Pulmonary artery endothelial cell (primary cell): ENCODE data around the gene FOXP1. TPM values are rescaled to one million over a fixed set of nuclear protein-coding genes. Genes with fewer than 3 reads are reported as not detected.
A peak's percentile ranks its signal among the peaks of the same experiment; 100 is the strongest.

Experiments
- DNase-seq: peaks from one replicate; pipeline ENCODE4 v3.0.0-alpha.2; 2011; ENCODE audit warnings: low read depth, low spot score
- total RNA-seq: library from RNA; depleted of rRNA; stranded (reverse); fragments of >200 nt; gene quantifications from 2 replicates; pipeline ENCODE4 v1.2.3, GENCODE V29; 2014

FOXP1 gene
- total RNA-seq, 1 donor from 2014 or later, result 48.2 TPM

DNA sequence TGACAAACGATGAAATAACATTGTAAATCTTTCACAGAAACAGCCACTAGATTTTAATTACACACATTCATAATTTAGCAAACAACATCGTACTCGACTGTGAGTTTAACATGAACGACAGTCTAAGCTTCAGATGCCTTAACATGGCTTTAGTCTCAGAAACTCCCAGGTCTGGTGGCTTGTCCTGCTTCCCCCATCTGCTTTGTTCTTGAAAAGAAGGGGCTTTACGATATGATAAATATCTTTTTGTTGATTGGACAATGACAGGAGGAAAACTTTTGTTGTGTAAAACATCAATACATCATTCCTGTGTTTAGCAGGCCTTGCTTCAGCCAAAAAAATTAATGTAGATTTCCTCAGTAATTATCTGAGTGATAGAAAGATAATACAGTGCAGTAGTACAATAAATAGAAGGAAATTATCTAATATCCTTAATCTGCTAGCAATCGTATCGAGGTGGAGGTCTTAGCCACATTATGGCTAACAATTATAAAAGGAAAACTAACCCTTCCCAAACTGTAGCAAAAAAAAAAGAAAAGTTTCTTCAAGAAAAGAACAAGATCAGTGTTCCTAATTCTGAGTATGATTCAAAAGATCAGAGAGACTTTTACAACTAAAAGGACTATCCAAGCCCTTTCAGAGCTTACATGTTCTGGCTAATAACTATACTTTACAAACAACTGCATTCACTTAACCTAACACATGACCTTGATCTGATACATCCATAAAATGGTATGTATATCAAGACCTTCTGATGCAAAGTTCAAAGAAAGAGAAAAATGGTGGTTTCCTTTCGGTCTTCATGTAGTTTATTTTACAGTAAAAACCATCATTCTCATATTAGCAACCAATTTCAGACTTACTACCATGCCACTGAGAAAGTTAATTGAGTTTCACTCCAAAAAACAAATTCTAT is 535.7 kb downstream of the FOXP1 start:
- no peak for DNase-seq

DNA sequence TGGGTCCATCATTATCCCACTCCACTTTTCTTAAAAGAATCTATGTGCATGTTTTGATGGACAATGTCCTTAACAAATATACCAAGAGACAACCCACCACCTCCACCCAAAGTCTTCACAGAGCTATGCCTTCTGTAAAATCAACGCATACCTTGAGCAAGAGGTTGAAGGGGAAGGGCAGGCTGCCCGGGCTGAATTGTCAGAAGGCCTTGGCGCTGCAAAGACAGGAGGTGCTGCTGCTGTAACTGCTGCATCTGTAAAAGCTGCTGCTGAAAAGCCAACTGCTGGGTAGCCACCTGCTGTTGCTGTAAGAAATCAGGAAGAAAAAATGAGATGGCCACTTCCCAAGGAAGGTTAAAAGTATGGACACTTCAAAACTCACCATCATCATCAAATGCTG is 536.7 kb downstream of the FOXP1 start:
- no peak for DNase-seq

DNA sequence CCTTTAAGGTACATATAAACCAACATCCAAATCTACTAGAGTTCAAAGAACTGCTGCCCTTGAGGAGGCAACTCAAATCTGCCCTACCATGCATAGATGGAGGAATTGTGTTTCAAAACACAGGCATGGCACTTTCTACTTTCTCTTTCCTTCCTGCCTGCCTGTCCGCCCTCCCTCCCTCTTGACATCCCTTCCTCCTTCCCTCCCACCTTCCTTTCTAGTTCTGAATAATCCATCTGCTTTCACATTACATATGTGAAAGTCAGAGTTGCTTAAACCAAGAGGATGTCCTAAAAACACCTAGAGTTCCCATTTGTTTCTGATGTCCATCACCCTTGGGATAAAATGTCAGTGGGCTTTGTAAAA is 537.6 kb downstream of the FOXP1 start:
- no peak for DNase-seq

DNA sequence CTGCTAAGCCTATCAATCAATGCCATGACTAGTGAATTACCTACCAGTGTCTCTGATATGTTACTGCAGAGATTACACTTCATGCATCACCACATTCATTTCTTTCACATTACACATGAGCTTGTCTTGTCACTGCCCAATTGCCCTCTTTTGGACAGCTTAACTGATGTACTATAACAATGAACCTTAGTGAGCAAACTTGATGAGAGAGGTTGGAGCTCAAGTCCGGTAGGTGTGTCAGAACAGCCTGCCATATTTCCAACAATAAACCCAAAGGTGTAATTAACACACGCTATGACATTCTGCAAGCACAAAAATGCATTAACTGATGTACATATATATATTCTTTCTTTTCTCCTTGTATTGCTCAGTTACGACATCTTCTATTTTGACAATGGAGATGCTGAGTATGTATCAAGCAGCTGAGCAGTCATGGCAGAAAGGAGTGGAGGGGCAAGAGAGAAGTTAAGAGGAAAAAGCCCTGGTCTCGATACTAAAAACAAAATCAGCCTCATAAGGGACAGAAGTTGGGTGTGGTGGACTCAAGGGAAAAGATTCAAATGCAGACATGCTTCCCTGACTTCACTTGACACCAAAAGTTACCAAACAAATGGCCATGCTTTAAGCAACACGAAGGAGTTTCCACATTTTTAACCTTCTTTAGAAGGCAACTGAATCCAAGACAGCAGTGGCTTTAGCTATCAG is 538.2 kb downstream of the FOXP1 start:
- DNase-seq, result no peak

DNA sequence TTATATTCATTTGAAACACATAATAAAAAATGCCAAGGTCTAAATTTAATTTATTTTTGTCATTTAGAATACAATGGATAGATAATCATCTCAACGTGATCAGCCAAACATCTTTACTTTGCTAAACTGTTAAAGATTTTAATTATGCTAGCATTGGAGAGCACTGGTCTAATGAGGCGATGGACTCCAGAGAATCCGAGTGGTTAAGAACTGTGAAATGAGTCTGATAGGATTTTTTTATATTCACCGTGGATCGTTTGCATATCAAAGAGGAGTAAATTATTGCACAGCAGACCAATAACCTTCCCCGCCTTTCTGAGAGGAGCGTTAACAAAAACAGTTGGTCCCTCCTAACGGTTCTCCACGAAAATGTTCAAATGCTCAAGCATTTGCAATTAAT is 540.8 kb downstream of the FOXP1 start:
- no peak for DNase-seq

DNA sequence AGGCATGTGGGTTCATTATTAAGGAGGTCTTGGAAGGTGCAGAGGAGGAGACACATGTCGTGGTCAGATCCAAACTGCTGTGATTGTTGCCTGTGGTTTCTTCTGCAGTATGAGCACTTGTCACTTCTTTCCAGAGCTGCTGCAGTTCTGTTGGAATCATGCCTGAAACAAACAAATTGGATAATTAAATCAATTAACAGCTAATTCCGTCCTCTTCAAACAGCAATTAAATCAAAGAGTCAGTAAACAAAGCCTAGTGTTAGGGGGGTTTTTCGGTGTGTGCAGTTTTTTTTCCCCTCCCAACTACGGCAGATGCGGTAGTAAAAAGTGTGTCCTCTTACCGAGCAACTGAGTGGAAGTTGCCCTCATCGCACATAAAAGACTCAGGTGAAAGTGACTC is 542.2 kb downstream of the FOXP1 start:
- no peak for DNase-seq

DNA sequence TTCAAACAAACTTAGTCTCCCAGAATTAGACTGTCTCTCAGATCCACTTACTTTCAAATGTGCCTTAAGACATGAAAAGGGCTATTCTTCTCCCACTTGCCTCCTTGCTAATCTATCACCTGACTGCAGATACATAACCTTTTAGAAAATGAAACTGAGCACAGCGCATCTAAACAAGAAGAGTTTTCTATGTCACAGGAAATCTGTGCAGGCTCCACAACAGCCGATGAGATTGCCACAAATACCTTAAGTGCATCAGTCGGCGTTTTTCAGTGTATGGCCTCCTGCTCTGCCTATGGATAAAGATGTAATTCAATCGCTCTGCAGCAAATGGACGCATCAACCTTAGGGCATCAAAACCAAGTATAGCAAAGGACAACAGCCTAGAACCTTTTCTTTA is 544.2 kb downstream of the FOXP1 start:
- DNase-seq, result no peak

DNA sequence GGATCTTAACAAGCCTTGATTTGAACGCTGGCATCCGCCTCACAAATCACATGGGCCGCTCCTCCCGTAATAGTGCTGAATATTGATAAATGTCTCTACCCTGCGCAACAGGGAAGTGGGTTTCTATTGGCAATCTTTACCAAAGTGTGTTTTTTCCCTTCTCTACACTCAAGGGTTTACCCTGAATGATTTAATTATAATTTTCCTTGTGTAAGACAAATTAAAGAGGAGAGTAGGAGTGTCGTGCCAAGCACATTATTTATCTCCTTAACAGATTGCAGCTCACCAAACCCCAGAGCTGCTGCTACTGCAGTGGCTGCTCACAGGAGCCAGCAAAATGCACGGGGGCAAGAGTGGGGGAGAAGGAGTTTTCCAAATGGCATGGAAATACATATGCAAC is 545.8 kb downstream of the FOXP1 start:
- no peak for DNase-seq

DNA sequence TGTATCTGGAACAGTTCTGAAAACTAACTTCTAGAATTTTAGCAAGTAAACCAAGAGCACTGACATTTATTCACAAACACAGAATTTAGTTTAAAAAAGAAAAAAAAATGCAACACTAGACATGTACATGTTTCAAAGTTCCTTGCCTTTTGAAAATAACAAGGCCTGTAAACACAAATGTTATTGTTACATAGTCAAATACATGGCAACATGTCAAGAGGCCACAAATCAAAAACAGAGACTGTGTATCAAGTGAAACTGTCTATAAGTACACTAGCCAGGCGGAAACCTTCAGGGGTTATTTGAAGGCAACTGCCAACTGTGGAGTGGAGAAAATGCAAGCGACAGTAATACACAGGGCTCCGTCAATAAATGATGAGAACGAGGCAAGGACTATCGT is 547.6 kb downstream of the FOXP1 start:
- DNase-seq, result no peak

DNA sequence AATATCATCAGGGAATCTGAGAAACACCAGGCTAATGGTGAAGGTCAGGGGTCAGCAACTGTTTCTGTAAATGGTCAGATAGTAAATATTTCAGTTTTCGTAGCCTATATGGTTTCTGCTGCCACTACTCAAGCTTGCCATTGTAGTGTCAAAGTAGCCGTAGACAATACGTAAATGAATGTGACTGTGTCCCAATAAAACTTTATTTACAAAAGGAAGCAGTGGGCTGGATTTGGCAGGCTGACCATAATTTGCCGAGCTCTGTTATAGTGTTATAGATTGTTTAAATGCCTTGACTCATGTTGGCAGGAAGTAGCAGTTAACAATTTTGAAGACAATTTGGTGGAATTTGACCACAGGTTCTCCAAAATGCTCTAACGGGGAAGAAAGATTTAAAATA is 548.2 kb downstream of the FOXP1 start:
- DNase-seq, result peak; percentile 65

DNA sequence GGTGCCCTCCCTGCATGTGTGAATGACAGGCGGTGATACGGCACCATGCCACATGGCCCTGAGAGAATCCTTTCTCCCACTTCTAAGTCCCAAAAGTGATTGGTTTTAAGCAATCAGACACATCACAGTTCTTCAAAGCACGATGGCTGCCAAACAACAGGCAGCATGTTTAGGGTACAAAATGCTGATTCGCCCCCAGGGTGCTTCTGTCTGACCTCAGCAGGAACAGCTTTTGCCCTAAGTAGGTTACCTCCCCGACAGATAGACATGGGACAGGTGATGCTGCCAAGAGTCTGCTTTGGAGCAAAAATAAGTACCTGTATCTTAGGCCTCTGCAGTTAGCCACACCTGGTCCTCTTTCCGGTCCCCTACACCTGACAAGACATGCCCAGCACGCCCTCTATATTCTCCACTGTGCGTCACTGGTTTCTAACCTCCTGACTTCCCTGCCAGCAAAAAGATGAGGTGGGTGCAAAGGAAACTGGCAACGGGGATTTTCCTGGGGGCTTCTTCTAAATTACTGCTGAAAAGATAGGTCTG is 549.8 kb downstream of the FOXP1 start:
- DNase-seq, result no peak

DNA sequence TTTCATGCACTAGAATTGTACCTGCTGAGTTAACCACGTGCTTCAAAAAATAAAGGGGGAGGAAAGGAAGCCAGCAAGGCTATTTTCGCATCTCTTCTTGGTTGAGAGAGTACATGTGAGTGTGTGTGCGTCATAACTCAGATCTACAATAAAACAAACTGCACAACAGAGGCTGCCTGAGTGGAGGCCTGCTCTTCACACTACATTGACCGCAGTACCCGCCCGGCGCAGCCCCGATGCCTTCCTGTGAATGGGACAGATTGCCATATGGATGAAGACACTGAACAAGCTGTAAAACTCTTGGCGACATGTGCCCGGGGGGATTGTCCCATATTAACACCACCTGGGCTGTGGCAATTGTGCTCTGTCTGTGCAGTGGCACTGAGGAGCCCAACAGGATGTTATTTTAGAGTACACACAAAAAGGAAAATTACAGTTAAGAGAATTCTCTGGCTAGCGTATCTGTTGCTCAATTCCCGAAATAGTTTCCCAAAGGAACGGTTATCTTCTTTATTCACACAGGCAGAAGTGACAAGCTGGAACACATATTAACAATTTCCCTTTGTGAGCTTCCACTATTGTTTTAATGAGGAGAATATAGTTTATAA is 551.5 kb downstream of the FOXP1 start:
- no peak for DNase-seq

DNA sequence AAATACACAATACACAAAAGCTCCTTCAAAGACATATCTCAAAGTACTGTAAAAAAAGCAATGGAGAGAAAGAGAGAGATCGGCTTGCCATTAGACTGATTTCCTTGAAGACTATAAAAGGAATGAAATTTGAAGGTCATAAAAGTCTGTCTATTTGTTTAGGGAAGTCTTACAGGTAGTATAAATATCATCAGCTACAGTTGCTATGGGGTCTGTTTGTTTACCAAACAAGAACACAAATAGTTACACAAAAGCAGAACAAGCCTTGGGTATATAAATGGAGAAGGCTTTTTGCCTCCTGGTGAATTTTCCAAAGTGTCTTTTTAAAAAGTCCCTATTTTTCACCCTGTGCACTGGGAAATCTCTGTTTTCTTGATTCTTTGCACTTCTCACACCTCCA is 552.3 kb downstream of the FOXP1 start:
- no peak for DNase-seq

DNA sequence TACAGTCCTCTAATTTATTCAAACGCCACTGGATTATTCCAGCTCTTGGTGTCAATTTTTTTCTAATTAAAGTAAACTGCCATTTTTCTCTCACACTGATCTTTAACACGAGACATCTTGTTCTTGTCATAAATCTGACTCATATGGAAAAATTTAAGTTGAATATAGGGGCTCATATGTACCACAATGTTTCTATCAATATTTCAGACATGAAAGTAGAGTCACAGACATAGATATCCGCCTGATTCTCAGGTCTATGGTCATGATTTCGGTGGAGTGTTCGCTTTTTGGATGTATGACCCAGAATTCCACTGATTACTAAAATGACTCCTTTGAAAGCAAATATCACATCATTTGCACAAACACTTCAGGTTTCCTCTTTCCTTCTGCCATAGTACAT is 552.8 kb downstream of the FOXP1 start:
- no peak for DNase-seq

DNA sequence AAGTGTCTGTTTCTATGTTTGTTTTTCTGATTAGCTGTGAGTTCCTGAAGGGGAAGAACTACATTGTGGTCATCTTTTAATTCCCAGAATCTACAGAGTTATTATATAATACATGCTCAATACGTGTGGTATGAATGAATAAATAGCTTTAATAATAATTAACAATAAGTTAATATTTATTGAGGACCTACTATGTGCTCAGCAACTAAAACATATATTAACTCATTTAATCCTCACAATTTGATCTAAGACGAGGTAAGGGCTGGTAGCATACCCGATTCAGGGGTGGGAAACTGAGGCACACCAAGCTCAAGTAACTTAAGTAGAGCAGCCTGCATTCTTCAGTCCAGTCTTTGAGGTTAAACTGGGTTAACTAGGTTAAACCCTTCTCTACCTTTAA is 553.8 kb downstream of the FOXP1 start:
- no peak for DNase-seq

DNA sequence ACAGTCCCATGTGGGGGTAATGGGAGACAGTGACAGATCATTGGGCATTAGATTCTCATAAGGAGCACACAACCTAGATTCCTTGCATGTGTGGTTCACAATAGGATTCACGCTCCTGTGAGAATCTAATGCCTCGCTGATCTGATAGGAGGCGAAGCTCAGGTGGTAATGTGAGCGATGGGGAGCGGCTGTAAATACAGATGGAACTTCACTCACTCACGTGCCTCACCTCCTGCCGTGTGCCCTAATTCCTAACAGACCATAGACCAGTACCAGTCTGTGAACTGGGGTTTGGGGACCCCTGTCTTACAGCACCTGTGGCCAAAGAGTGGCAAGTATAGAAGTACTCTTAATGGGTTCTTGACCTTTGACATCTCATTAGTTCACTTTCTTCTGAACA is 554.7 kb downstream of the FOXP1 start:
- DNase-seq, result no peak

DNA sequence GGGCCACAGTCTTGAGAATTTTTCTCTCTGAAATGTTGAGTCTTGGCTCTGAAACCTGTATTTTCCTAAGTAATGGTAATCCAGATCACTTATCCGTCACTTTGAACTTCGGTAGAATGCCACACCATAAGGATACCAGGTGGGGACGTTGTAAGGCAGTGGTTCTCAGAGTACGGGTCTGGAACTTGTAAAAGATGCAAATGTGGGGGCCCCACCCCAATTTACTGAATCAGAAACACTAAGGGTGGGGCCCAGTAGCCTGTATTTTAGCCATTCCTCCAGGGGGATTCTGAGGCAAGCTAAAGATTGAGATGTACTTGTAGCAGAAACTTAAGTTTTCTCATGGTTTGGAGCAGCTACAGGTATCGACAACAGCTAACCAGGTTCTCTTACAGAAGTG is 555.3 kb downstream of the FOXP1 start:
- no peak for DNase-seq

DNA sequence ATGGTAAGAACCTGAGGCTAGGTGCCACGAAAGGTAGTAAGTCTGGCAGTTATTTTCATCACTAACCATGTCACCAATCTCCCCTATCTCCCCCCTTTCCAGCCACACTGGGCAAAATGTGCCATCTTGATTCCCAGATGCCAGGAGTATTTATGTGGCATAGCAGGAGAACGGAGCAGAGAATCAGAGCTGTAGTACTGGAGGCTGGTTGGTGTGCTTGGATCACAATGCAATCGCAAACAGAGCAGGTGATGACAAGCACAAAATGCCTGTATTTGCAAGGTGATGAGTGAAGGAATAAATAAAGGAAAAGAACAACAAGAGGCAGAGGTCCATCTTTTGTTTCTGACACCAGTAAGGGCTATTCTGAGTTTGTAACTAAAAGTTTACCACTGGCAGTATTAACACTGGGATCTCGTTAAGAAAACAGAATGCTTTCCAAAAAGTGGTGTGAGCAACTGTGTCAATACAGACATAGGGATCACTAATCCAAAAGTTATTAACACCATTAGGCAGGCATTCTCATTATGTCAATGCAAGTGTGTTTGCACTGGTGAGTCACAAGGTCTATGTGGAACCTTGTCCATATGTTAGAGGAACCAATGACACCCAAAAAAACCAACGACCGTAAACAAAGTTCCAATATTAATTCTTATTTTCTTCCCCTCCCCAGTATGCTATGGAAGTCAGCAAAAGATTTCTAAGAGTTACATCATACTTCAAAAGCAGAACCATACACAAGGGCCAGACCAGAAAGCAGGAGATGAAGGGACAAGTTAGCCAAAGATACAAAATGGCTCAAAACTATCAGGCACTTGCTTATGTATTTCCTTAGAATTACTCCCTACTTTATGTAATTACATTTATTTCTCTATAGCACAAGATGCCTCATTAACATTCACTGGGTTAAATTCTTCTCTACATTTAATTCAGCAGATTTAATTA is 556.6 kb downstream of the FOXP1 start:
- DNase-seq, result no peak

DNA sequence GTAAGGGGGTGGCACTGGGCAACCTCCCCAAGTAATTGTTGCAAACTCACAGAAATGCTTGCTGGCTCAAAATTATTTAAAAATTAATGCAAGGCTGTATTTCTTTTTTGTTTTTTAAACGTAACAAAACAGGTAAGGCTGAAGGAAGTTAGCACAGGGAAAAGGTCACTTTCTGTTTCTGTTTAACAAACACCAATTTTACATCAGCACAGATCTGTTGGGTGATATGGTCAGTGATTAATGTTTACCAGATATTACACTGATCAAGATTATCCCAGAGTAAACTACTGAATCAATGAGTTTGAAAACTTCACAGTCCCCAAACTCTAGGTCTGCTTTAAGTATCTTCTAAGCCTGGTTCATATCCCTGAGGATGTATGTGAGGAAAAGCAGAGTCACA is 558.0 kb downstream of the FOXP1 start:
- DNase-seq, result no peak

DNA sequence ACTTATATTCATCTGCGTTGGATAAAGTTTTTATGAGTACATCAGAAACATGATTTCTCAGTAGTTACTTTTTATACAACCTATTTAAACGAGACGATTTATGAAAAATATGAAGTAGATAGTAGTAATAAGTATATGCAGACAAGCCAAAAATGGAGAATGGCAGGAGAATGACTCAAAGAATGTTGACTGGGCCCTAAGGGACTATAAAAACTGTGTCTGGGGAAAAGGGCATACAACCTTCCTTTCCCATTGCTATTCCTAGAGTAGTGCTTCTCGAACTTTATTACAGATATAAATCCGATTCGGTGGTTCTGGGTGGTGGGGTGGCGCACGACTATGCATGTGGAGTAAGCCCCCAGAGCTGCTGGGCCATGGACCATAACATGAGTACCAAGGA is 558.5 kb downstream of the FOXP1 start:
- DNase-seq, result no peak
